NOMO-1 treated with dmso at 0.1 percent for 144 hours (cell line): Measurements from ENCODE around the gene DDO.

ENCODE experiments used
- DNase-seq: peaks from one replicate; lab custom pipeline; 2025; ENCODE audit not compliant: unreplicated experiment; lab: John Stamatoyannopoulos, UW

The DDO gene

GRCh38 chr6:110421749-110422443 lies 6.5 kb upstream of the DDO start:
- peak; percentile 70 for DNase-seq

- no peak for DNase-seq
These were observed 3.8 kb upstream of the DDO start for GRCh38 chr6:110419028-110419739.

DNA sequence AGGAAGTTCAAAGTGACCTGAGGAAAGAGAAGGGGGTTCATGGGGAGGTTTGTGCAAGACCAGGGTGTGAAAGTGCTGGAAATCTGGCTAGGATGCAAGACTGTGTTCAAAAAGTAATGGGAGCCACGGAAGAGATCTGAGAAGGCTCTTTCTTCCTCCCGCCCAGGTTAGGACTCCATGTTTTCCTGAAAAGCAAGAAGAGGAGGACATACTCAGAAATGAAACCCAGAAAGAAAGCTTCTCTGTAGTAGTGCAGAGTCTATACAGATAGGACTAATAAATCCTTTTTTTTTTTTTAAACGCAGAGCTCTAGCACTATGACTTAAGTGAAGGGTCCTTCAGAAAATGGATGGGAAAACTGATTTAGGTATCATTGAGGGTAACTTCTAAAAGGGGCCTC lies 3.2 kb upstream of the DDO start:
- no peak for DNase-seq

- DNase-seq = no peak
These were observed 706 bp downstream of the DDO start for GRCh38 chr6:110414669-110415068.

GRCh38 chr6:110412360-110412759 lies 3.0 kb downstream of the DDO start:
- DNase-seq = no peak

DNA sequence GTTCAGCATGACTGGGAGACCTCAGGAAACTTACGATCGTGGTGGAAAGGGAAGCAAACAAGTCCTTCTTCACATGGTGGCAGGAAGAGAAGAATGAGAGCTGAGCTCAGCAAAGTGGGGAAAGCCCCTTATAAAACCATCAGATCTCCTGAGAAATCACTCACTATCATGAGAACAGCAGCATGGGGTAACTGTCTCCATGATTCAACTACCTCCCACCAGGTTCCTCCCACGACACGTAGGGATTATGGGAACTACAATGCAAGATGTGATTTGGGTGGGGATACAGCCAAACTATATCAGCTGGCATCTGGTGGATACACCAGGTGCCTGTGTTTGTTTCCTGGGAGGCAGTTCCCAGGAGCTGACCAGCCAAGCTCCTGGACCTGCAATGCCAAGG lies 4.9 kb downstream of the DDO start:
- no peak for DNase-seq

- DNase-seq = no peak
These were observed 5.6 kb downstream of the DDO start for GRCh38 chr6:110409794-110410193.

GRCh38 chr6:110408901-110409300 lies 6.5 kb downstream of the DDO start:
- DNase-seq = no peak

DNA sequence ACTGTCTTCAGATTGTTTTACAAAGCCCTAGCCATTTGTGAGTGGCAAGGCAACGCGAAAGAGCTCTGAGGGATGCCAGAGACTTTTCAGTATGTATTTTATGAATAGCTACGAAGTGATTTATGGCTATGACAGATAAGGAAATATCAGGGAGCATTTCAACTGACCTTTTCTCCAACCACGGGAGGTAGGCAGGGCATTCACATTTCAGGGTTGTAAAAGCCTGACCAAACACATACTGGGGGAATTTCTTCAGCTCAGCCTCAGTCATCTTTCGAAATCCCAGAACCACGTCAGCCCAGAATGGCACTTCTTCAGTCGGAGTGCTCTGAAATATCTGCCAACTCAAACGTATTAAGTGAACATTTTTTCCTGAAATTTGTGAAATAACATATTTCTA lies 10.8 kb downstream of the DDO start:
- no peak for DNase-seq

- no peak for DNase-seq
These were observed 13.7 kb downstream of the DDO start for GRCh38 chr6:110401585-110402176.

GRCh38 chr6:110400208-110400607 lies 15.2 kb downstream of the DDO start:
- DNase-seq = no peak

GRCh38 chr6:110399219-110400071 lies 15.9 kb downstream of the DDO start:
- no peak for DNase-seq

- DNase-seq = no peak
These were observed 16.6 kb downstream of the DDO start for GRCh38 chr6:110398778-110399177.

- no peak for DNase-seq
These were observed 20.2 kb downstream of the DDO start for GRCh38 chr6:110395221-110395620.

DNA sequence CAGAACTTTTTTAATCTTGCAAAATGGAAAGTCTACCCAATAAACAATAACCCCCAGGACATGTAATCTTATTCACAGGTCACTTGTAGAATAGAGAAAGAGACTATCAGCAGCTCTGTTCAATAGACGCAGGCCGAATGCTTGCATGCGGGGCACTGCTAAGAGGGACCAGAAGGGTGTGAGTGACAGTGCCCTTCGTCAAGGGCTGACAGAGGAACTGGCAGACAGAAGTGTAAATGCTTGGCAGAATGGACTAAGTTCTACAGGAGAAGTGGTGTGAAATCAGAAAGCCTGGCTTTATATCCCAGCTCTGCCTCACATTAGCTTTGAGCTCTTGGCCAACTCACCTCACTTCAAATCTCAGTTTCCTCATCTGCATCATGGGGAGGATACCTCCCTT lies 21.0 kb downstream of the DDO start:
- DNase-seq = no peak

DNA sequence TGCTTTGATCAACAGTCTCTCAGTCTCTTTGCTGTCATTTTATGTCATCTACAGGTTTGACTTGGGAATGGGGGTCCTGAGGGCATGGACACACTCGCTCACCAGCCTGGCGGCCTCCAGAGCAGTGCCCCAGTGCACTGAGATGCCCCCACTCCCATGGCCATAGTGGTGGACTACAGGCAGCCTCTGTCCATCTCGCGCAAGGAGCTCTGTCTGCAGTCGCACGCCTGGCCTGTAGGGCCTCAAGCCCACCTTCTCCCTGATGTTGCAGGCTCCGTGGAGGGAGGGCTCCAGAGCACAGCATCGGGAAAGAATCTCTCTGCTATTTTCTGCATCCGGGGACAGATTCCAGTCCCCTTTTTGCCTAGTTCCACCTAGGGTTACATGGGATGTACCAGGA lies 22.6 kb downstream of the DDO start:
- DNase-seq = no peak

- DNase-seq = no peak
These were observed 25.0 kb downstream of the DDO start for GRCh38 chr6:110390404-110390803.

DNA sequence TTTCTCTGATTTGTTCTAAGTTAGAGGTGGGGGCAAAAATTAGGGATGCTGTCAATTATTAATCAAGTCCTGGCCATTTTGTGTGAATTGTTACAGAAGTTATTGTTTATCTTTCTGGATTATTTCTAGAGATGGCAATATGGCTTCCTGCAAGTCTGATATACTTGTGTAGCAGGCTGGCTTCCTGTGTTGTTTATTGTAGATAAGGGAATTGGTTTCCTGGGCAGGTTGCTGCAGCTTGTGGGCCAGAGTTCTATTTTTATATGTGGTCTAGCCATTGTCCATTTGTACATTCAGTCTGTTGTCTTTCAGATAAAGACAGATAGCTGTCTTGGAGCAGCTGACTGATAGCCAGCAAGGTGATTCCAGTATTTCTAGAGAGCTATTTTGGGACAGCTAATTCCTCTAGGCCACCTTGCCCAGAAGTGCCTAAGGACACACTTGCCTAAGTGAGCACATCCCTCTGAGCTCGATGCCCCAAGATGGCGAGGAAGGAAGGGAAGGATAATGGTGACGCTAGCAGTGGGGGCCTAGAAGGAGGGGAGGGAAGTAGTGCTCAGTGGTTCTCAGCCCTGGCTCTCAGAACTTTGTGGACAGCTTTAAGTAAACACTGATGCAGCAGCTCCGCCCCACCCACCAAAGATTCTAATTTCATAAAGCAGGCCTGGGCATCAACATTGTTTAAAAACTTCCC lies 25.5 kb downstream of the DDO start:
- DNase-seq = no peak

DNA sequence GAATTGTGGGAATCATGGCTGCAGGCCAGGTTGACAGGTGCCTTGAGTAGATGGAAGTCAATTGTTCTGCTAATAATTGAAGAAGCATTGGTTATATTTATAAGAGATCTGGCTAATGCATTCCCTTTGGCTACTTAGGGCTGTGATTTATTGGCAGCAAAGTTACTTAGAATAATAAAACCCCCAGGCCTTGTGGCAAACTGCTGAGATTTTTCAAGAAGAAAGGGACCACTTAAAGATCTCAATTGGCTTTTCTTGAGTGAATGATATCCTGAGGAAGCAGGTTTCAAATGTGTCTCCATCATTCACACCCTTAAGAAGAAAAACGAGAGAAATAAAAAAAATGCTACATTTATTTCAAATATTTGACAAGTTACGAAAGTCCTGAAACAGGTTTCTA lies 27.4 kb downstream of the DDO start:
- no peak for DNase-seq

DNA sequence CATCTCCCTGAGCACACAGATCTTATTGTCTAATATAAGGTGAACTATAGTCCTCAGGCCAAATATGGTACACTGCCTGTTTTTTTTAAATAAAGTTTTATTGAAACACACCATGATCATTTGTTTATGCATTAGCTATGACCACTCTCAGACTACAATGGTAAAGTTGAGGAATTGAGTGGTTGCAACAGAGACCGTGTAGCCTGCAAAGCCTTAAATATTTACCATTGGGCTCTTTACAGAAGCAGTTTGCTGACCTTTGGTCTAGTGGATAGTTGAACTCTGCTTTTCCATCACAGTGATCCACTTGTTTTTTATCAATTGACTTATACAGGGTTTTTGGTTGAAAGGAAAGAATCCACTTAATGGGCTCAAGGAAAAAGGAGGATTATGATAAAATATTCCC lies 29.9 kb downstream of the DDO start:
- DNase-seq = no peak

DNA sequence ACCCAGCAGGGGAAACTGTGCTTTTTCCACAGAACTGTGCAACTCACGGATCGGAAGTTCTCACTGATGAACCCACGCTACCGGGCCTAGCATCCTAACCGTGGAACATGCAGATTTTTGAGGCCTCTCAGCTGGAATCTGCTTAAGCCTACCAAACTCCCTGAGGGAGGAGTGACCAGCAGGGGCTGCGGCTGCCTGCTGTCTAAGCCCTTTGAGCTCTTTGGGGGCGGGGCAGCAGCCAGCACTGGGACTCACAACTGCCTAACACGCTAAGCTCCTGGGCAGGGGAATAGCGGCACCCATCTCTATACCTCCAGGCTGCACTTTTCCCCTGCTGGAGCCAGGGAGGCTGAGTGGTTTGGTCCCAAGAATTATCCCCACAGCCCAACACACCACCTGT lies 36.8 kb downstream of the DDO start:
- DNase-seq = no peak
